Right ventricle myocardium inferior (tissue), 1 donor: ENCODE measurements around the gene GRAMD2A. TPM values are rescaled to one million over a fixed set of nuclear protein-coding genes. Genes with fewer than 3 reads are reported as not detected.
"Not testable (repeated sequence)": the region's sequence is repeated elsewhere in the genome, so short reads cannot be mapped to it uniquely, and the experiment has no call there.

Experiments used
- ATAC-seq: fragments of 200-7000 bp; cut with Tn5 transposase; one replicate; pipeline ENCODE4 v1.9.1; 2020; ENCODE audit warnings: mild to moderate bottlenecking, moderate library complexity
- DNase-seq: peaks from one replicate; pipeline ENCODE4 v3.0.0; 2021; ENCODE audit errors: missing footprints
- intact Hi-C: fragments of 100-400 bp; cut with DNase I; formaldehyde crosslinking; loops from one replicate; pipeline ENCODE4 v1.11.0; 2022
- total RNA-seq: library from RNA; stranded (reverse); fragmentation: NEBNext Ultra II Directional; extraction: Animal tissue kit (Norgen Biotek cat#: 25700); gene quantifications from one replicate; pipeline ENCODE4 v1.2.1, GENCODE V29; 2021
- donor health status: DM: no; HTN: yes; CAD: no; lungs with severe emphysema.

The GRAMD2A gene
- total RNA-seq, 1 donor from 2014 or later, result not detected

DNA sequence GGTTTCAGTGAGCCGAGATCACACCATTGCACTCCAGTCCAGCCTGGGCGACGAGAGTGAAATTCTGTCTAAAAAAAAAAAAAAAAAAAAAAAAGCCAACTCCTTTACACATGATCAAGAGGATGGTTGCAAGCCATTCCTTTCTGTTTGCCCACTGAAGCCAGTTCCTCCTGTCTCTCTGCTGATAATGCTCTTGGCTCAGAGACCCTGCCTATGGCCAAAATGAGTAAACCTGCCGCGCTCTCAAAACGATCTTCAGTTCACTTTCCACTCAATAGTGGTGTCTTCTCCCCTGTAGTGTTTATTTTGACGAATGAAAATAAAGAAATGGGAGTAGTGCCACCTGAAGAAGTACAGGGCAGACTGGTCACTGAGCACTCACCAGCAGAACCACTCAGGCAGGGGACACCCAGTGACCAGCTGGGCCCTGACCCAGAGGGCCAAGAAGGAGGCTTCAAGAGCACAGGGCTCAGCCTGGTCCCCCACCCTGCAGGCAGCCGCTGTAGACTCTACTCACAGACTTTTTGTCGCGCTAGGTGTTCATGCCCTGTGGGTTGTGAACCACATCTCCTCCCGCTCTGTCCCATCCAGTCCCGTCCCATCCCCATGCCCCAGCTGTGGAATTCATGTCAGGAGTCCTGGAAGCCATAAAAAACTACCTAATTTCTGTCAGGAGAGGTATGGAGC, 23.6 kb downstream of the GRAMD2A start:
- intact Hi-C loops, result no loop called here
- DNase-seq (no peak), ATAC-seq (no peak)

DNA sequence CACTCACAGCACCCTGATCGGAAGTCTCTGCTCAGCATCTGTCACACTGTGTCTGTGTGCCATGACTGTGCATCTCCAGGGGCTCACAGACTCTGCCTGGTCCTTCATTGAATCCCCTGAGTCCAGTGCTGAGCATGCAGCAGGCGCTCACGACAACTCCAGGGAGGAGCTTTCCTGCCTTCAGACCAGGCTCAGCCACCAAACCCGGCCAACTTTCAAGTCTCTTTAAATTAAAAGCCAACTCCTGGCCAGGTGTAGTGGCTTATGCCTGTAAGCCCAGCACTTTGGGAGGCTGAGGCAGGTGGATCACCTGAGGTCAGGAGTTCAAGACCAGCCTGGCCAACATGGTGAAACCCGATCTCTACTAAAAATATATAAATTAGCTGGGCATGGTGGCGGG, 24.2 kb downstream of the GRAMD2A start:
- DNase-seq (no peak), ATAC-seq (no peak)

DNA sequence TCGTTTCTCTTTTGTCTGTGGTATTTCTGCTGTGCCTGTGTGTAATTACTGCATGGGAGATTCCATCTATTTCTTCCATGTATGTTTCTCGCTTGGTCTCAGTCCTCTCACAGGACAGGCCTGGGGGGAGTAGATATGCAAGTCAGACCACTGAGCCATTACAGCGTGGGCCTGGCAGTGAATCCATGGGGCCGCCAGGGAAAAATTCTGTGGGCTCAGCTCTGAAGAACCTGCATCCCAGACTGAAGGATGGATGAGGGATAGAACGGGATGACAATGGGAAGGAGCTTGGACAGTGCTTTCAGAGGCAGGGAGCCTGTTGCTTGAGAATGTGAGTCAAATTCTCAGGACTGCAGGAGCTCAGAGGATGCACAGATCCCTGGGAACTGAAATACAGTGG, 24.8 kb downstream of the GRAMD2A start:
- intact Hi-C loops, result no loop called here
- ATAC-seq, result no peak
- no peak for DNase-seq

More for the DNA sequence above, 24.2 kb downstream of the GRAMD2A start:
- intact Hi-C loops, result no loop called here

DNA sequence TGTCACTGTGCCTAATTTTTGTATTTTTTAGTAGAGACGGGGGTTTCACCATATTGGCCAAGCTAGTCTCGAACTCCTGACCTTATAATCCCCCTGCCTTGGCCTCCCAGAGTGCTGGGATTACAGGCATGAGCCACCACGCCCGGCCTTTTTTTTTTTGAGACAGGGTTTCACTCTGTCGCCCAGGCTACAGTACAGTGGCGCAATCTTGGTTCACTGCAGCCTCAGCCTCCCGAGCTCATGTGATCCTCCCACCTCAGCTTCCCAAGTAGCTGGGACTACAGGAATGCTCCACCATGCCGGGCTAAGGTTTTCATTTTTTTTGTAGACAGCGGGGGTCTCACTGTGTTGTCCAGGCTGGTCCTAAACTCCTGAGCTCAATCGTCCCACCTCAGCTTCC, 25.6 kb downstream of the GRAMD2A start:
- ATAC-seq, intact Hi-C loops: not testable (repeated sequence)

DNA sequence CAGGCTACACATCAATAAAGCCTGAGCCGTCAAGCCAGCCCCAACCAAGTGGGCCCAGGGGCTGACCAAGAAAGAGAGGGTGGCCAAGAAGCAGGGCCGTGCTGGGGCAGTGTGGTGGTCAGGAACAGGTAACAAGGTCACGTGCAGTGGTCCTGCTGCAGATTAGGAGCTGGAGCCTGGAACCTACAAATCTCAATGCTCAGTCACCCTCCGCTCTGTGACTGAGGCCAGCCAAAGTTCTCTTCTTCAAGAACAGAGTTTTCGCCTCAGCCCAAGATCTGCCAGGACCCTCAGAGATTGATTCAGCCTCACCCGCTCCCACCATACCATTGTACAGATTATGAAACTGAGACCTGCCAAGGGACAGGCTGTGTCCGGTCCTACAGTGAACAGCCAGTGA, 26.9 kb downstream of the GRAMD2A start:
- DNase-seq (no peak), ATAC-seq (no peak)
- intact Hi-C loops, result no loop called here

More for the DNA sequence above, 25.6 kb downstream of the GRAMD2A start:
- not testable (repeated sequence) for DNase-seq

DNA sequence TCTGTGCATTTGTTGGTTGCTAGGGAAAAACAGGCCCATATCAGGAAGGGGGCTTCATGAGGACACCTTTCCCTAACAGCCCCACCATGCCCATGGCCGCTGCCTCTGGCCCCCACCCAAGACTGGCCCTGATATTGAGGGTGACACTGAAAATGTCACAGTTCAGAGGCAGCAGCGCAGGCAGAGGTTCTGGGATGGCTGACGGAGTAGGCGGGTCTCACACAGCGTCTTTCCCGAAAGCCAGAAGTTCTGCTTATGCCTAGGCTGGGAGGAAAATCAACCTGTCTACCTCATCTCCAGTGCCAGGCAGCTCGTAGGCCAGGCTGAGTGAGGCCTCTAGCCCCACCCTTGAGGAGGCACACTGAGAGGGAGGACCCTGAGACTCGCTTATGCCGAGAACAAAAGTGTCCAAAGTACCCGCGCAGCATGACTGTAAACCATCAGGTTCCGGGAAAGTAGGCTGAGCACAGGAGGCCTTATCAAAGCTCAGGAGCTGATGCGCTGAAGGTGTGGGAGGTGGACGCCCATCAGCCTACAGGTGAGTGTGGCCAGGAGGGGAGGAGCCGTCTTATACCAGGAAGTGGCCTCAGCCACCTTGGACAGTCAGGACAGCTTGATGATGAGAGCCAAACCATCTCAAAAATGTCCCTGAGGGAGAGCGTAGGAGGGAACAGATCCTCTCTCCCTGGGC, 27.5 kb downstream of the GRAMD2A start:
- intact Hi-C loops, result no loop called here
- ATAC-seq (no peak), DNase-seq (no peak)

DNA sequence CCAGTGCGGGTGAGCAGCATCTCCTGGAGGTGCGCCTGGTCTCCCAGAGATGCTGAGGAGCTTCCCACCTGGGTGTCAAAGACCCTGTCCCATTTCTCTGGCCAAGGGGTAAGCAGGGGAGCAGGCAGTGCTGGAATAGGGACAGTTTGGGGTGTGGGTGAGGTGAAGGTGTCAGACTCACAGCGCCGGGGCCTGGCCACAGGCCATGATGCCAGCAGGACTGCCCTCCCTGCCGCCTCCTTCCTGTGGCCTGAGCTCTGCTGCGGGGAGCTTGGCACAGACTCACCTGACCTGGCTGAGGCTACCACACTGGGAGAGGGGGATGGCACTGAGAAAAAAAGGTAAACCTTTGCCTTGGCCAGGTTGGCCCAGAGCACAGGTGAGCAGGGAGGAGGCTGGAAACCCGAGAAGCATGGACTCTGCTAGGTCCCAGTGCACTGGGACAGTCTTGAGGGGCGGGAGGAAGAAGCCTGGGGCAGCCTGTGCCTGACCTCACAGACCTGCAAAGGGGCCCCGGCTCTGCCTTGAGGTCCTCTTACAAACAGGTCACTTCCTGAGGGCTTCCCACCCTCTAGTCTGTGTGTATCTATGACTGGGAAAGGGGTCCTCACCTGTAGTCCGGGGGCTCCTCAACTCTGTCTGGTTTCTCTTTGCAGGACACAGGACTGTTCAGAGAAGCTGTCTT, 28.2 kb downstream of the GRAMD2A start:
- intact Hi-C loops, result no loop called here
- DNase-seq (no peak), ATAC-seq (no peak)

DNA sequence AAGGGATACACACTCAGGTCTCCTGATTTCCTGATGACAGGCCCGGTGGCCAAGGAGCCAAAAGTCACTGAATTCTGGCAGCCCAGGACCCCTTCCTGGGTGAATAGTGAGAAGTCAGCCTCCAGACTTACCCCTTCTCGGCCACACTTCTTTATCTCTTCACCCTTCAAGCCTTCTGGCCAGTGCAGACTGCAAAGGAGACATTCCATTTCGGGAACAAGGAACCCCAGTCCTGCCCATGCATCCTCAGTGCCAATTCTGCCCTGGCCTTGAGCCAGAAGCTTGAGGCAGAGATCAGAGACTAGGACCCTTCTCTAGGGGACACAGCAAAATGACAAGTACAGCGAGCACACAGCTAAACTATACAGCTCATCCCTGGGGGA, 28.8 kb downstream of the GRAMD2A start:
- intact Hi-C loops, result no loop called here
- DNase-seq (no peak), ATAC-seq (peak; percentile 26)

DNA sequence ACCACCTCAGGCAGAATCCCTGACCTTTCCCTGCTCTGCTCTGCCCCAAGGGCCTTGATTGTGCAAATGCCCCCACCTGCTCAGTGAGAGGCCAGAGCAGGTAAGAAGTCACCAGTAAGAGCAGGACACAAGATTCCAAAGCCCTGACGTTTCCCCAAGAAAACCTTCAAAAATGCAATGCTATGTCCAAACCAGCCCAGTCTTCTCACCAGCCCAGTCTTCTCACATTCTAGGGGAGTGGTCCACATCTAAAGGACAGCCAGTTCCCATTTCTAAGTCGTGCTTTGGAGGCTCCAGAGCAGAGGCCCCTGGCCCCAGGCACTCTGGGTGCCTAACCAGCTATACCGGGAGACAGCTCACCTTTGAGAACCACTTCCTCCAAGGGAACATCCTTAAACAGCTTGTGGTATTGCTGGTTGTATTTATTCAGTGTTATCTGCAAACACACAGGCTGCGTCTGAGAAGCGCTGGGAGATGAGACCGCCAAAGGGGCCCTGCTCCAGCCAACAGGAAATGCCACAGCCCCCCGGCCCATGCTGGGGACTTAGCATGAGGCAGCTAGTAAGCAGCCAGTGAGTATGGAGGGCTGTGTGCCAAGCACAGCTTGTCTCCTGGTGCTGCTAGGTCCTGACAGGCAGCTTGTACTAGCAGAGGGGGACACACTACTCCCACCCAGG, 29.3 kb downstream of the GRAMD2A start:
- ATAC-seq, result peak; percentile 67
- intact Hi-C loops, result no loop called here
- no peak for DNase-seq

DNA sequence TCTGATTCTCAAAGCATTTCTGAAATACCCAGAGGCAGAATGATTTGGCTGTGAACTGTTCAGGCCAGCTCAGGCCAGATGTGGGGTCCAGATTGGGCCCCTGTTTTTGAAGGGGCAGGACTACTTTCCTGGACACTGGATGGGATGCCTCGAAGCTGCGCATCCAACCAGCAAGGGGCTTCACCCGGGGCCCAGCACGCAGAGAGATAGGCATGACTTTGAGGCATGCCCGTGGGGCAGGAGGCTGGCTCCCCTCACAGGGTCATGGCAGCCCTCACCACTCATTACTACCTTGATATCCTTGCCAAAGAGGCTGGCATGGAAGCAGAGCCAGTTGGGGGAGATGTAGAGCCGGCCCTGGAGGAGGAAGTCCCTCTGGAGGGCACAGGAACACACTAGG, 30.1 kb downstream of the GRAMD2A start:
- DNase-seq, result no peak
- intact Hi-C loops, result no loop called here
- ATAC-seq, result no peak

DNA sequence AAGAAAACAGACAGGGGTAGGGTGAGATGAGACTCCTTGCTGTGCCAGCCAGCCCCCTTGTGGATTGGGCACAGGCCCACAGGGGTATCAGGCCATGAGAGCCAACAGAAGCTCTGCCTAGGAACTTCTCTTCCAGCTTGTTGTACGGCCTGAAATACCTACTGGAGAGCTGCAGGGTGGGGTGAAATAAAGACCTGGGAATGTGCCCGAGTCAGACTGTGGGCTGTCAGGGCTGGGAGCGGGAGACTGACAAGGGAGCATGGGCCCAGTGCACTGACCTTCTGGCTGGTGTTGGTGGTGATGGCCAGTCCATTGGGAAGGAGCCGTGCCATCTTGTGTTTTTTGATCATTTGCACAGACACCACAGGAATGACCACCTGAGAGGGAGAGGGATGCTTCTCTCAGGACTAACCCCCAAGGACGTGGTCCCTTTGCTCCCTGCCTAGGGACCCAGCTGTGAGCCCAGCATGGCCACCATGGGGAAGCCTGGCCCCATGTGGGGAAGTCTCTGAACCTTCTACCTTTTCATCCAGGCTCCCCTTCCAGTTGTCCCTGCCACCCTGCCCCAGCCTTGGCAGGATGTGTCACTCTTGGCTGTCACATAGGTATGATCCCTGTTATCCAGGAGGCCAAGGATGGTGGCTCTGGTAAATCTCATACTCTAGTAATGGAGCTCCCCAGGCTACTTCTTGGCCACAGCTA, 30.7 kb downstream of the GRAMD2A start:
- ATAC-seq, result no peak
- no peak for DNase-seq
- intact Hi-C loops, result no loop called here

DNA sequence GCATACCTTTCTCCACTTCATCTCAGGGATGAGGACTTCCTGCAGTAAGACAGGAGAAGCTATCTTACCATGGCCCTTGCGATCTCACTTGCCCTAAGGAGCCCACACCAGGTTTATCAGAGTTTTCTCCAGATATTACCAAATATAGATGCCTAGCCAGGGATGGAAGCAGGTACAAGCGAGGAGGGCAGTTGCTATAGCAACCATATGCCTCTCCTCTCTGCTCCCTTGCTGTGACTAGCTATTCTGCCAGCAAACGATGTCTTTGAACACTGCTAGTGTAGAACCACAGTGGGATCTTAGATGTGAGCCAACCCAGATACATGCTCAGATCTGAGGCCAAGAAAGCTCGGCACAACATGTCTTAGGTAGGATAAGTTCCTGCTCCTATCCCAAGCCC, 33.9 kb downstream of the GRAMD2A start:
- DNase-seq (no peak), ATAC-seq (no peak)
- intact Hi-C loops, result no loop called here

DNA sequence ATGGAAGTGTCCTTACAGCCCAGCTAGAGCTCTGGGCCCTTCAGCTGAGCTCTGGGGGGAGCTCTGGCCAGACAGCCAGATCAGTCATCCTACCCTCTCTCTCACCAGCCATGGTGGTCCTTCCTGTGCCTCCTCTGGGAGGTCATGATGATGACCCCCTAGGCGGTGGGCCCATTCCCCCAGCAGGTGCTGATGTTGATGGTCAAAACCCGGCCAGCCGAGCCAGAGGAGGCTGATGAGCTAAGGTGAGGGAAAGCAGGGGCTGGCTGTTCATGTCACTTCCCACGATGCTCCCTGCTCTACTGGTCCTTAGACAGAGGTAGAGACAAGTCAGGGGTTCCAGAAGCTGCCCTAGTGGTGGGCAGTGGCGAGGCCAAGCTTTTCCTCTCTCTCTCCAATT, 35.0 kb downstream of the GRAMD2A start:
- ATAC-seq (no peak), DNase-seq (no peak)
- intact Hi-C loops, result no loop called here

DNA sequence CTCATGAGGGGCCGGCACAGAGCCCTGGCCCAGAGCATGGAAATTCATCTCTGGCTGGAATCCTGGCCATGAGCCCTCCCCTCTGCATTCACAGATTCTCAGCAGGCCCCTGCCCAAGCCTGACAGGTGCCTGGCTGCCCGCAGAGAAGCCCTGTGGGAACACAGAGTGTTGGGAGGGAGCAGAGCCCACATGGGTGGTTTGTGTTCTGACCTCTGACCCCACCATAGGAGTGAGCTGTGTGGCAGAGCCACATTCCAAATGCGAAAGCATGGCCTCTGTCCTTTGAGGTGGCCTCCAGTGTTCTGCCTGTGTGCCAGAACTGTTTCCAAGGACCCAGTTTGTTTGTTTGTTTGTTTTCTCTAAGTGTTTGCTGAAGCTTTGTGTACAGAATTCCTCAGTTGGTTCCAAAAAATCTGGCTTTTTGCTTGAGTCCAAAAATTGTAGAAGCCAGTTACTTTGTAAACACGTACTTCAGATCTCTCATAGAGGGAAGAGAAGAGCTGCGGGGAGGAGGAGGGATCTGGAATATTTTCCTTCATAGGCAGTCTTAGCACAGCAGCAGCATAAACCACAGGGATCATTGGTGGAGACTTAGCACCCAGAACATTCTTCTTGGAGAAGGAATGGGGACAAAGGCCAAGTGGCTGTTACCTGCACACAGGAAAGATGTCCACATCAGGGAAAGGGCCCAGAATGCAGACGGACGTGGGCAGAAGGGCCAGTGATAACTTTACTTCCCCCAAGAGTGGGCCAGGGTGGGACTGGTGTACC, 36.0 kb downstream of the GRAMD2A start:
- DNase-seq (no peak), ATAC-seq (no peak)
- intact Hi-C loops, result no loop called here

DNA sequence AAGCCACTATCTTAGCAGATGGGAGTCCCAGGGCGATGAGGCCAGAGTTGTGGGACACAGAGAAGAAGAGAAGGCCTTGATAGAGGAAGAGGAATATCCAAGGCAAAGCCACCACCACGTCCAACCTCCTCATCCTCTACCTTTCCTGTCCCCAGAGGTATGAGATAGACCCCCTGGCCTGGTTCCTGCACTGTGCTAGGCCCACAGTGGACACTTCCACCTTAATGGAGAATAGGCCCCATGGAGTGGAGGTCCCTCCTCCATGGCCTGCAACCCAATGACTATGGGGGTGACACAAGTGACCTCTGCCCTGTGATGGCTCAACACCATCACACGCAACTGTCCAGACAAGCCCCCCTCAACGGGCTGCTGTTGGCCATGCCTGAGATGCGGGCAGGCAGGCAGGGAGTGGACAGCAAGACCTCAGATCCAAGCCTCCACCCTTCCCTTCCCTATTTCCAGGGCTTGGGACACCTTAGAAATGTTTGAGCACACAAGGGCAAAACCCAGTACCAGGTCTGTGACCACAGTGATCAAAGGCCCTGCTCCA, 36.8 kb downstream of the GRAMD2A start:
- DNase-seq (no peak), ATAC-seq (no peak)
- intact Hi-C loops, result no loop called here

DNA sequence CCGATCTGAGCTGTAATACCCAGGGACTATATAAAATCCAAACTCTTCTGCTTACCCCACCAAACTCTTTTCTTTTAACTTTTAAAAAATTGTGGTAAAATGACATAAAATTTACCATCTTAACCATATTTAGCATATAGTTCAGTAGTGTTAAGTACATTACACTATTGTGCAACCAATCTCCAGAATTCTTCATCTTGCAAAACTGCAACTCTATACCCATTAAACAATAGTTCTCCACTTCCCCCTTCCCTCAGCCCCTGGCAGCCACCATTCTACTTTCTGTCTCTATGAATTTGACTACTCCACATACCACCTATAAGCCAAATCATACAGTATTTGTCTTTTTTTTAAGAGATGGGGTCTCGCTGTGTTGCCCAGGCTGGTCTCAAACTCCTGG, 40.7 kb downstream of the GRAMD2A start:
- intact Hi-C loops, result loop anchor here (5.0 kb wide), 3 partner anchors 40 to 415 kb away; partner anchors contain the start of genes MYO9A and SENP8
- DNase-seq, result no peak
- no peak for ATAC-seq

DNA sequence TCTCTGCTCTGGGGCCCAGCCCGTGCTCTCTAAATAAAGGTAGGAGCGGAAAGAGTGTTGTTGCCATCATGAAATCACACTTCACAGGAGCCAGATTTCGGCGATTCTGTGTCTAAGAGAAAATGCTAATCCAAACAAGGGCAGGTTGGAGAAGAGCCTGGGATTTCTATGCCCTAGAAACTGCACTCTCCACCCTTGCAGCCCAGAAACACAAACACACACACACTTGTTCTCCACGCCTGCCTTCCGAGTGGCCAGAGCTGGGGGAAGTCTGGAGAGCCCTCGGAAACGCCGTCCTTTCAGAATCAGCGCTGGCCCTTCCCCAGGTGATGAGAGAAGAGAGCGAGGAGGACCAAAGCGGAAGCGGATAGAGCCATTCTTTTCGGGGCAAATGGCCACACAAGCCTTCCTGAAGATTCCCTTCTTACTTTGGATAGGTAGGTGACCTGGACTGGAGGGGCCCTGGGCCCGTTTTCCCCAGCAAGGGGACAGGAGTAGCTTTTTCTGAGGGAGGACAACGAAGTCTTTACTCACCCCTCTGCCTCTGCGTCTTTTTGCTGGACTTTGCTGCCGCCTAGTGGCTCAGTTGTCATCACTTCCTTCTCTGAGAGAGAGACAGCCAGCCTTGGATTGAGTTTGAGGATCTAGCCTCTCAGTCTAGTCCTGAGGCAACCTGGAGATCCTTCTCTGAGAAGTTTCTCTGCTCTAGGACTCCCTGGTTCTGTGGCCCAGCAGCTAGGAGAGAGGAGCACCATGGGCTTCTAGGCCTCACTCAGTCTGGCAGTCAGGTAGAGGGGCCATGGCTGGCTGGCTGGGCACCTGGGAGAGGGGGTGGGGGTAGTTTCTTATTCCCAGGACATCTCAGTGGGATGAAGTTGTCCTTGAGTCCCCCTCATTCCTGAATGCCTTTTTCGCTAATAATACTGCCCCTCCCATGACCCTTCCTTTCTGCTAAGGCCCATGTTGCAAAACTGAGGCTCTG, 41.7 kb downstream of the GRAMD2A start:
- DNase-seq (peak; percentile 84), ATAC-seq (peak; percentile 91)
- intact Hi-C loops, result loop anchor here (5.0 kb wide), 3 partner anchors 39 to 414 kb away; partner anchors contain the start of genes MYO9A and SENP8
